ENCODE data around the gene FASN. TPM values are rescaled to one million over a fixed set of nuclear protein-coding genes. Genes with fewer than 3 reads are reported as not detected.

The FASN gene
- total RNA-seq, 2 donors from 2014 or later = 87.3 to 126 TPM

- no peaks in the 10 kb centered on the region for H3K9me3 ChIP-seq (ENCODE audit: control insufficient read depth, low read length, poor library complexity, severe bottlenecking)
- ATAC-seq (peak; percentile 90), DNase-seq (peak; percentile 68 to 85 (median 73))
- peak overlapping the region; percentile 83 for H3K4me3 Mint-ChIP-seq
- peak overlapping the region; percentile 96 for H3K27ac Mint-ChIP-seq
- H3K4me1 Mint-ChIP-seq = peaks cover 45% of the 10 kb centered on the region
- no peaks in the 10 kb centered on the region for H3K27me3 Mint-ChIP-seq
- no peaks in the 10 kb centered on the region for H3K36me3 Mint-ChIP-seq (ENCODE audit: low read depth)
These were observed 28.7 kb upstream of the FASN start for GRCh38 chr17:82126556-82127314.

GRCh38 chr17:82124101-82124500 lies 26.1 kb upstream of the FASN start:
- H3K27me3 Mint-ChIP-seq = no peaks in the 10 kb centered on the region
- peaks cover 47% of the 10 kb centered on the region for H3K4me1 Mint-ChIP-seq
- ATAC-seq = no peak
- no peak overlapping the region for H3K4me3 Mint-ChIP-seq
- peak overlapping the region; percentile 96 for H3K27ac Mint-ChIP-seq
- no peaks in the 10 kb centered on the region for H3K36me3 Mint-ChIP-seq (ENCODE audit: low read depth)
- no peaks in the 10 kb centered on the region for H3K9me3 ChIP-seq (ENCODE audit: control insufficient read depth, low read length, poor library complexity, severe bottlenecking)
- no peak for DNase-seq

GRCh38 chr17:82121660-82122629 lies 23.9 kb upstream of the FASN start:
- no peaks in the 10 kb centered on the region for H3K9me3 ChIP-seq (ENCODE audit: control insufficient read depth, low read length, poor library complexity, severe bottlenecking)
- Mint-ChIP-seq H3K27ac (no peak overlapping the region), H3K4me3 (no peak overlapping the region), H3K4me1 (peaks cover 37% of the 10 kb centered on the region), H3K36me3 (ENCODE audit: low read depth) (no peaks in the 10 kb centered on the region), H3K27me3 (no peaks in the 10 kb centered on the region)
- ATAC-seq (no peak), DNase-seq (no peak)

- Mint-ChIP-seq H3K4me3 (no peak overlapping the region), H3K4me1 (peaks cover 30% of the 10 kb centered on the region), H3K27me3 (no peaks in the 10 kb centered on the region), H3K27ac (no peak overlapping the region), H3K36me3 (ENCODE audit: low read depth) (no peaks in the 10 kb centered on the region)
- DNase-seq (no peak), ATAC-seq (no peak)
- H3K9me3 ChIP-seq (ENCODE audit: control insufficient read depth, low read length, poor library complexity, severe bottlenecking) = no peaks in the 10 kb centered on the region
These were observed 23.2 kb upstream of the FASN start for GRCh38 chr17:82121246-82121645.

GRCh38 chr17:82120148-82120547 lies 22.1 kb upstream of the FASN start:
- no peaks in the 10 kb centered on the region for H3K27me3 Mint-ChIP-seq
- H3K4me1 Mint-ChIP-seq = peaks cover 22% of the 10 kb centered on the region
- ATAC-seq (peak; percentile 39), DNase-seq (no peak)
- no peak overlapping the region for H3K4me3 Mint-ChIP-seq
- no peaks in the 10 kb centered on the region for H3K36me3 Mint-ChIP-seq (ENCODE audit: low read depth)
- H3K9me3 ChIP-seq (ENCODE audit: control insufficient read depth, low read length, poor library complexity, severe bottlenecking) = no peaks in the 10 kb centered on the region
- no peak overlapping the region for H3K27ac Mint-ChIP-seq

GRCh38 chr17:82118815-82119380 lies 20.9 kb upstream of the FASN start:
- no peak overlapping the region for H3K4me3 Mint-ChIP-seq
- no peak overlapping the region for H3K27ac Mint-ChIP-seq
- H3K4me1 Mint-ChIP-seq = peaks cover 14% of the 10 kb centered on the region

GRCh38 chr17:82118168-82118814 lies 20.3 kb upstream of the FASN start:
- Mint-ChIP-seq H3K27ac (no peak overlapping the region), H3K27me3 (no peaks in the 10 kb centered on the region)

More at GRCh38 chr17:82118815-82119380, 20.9 kb upstream of the FASN start:
- no peaks in the 10 kb centered on the region for H3K36me3 Mint-ChIP-seq (ENCODE audit: low read depth)
- DNase-seq (no peak), ATAC-seq (no peak)
- H3K27me3 Mint-ChIP-seq = no peaks in the 10 kb centered on the region
- no peaks in the 10 kb centered on the region for H3K9me3 ChIP-seq (ENCODE audit: control insufficient read depth, low read length, poor library complexity, severe bottlenecking)

GRCh38 chr17:82117139-82118090 lies 19.4 kb upstream of the FASN start:
- H3K27me3 Mint-ChIP-seq = no peaks in the 10 kb centered on the region
- ATAC-seq (no peak), DNase-seq (no peak)
- peaks cover 8% of the 10 kb centered on the region for H3K4me1 Mint-ChIP-seq
- H3K36me3 Mint-ChIP-seq (ENCODE audit: low read depth) = no peaks in the 10 kb centered on the region
- no peak overlapping the region for H3K4me3 Mint-ChIP-seq
- H3K9me3 ChIP-seq (ENCODE audit: control insufficient read depth, low read length, poor library complexity, severe bottlenecking) = no peaks in the 10 kb centered on the region
- no peak overlapping the region for H3K27ac Mint-ChIP-seq

More at GRCh38 chr17:82118168-82118814, 20.3 kb upstream of the FASN start:
- no peak for DNase-seq
- H3K9me3 ChIP-seq (ENCODE audit: control insufficient read depth, low read length, poor library complexity, severe bottlenecking) = no peaks in the 10 kb centered on the region
- H3K36me3 Mint-ChIP-seq (ENCODE audit: low read depth) = no peaks in the 10 kb centered on the region
- no peak for ATAC-seq
- no peak overlapping the region for H3K4me3 Mint-ChIP-seq
- H3K4me1 Mint-ChIP-seq = peaks cover 13% of the 10 kb centered on the region

- no peak overlapping the region for H3K4me3 Mint-ChIP-seq
- no peaks in the 10 kb centered on the region for H3K36me3 Mint-ChIP-seq (ENCODE audit: low read depth)
- DNase-seq (no peak), ATAC-seq (no peak)
- H3K27ac Mint-ChIP-seq = no peak overlapping the region
- no peaks in the 10 kb centered on the region for H3K9me3 ChIP-seq (ENCODE audit: control insufficient read depth, low read length, poor library complexity, severe bottlenecking)
- H3K4me1 Mint-ChIP-seq = peaks cover 5% of the 10 kb centered on the region
- H3K27me3 Mint-ChIP-seq = no peaks in the 10 kb centered on the region
These were observed 18.2 kb upstream of the FASN start for GRCh38 chr17:82116246-82116645.

GRCh38 chr17:82114872-82115271 lies 16.8 kb upstream of the FASN start:
- H3K9me3 ChIP-seq (ENCODE audit: control insufficient read depth, low read length, poor library complexity, severe bottlenecking) = no peaks in the 10 kb centered on the region
- Mint-ChIP-seq H3K27me3 (no peaks in the 10 kb centered on the region), H3K4me3 (no peak overlapping the region), H3K27ac (no peak overlapping the region), H3K36me3 (ENCODE audit: low read depth) (no peaks in the 10 kb centered on the region), H3K4me1 (peaks cover 5% of the 10 kb centered on the region)
- ATAC-seq = no peak
- DNase-seq = no peak

- Mint-ChIP-seq H3K27me3 (no peaks in the 10 kb centered on the region), H3K27ac (no peak overlapping the region), H3K4me1 (peaks cover 4% of the 10 kb centered on the region), H3K4me3 (no peak overlapping the region), H3K36me3 (ENCODE audit: low read depth) (no peaks in the 10 kb centered on the region)
- ATAC-seq = no peak
- no peak for DNase-seq
- H3K9me3 ChIP-seq (ENCODE audit: control insufficient read depth, low read length, poor library complexity, severe bottlenecking) = no peaks in the 10 kb centered on the region
These were observed 16.4 kb upstream of the FASN start for GRCh38 chr17:82114447-82114846.

- Mint-ChIP-seq H3K27ac (peak overlapping the region; percentile 32), H3K27me3 (no peaks in the 10 kb centered on the region), H3K36me3 (ENCODE audit: low read depth) (no peaks in the 10 kb centered on the region), H3K4me1 (peaks cover 6% of the 10 kb centered on the region), H3K4me3 (no peak overlapping the region)
- no peak for ATAC-seq
- no peaks in the 10 kb centered on the region for H3K9me3 ChIP-seq (ENCODE audit: control insufficient read depth, low read length, poor library complexity, severe bottlenecking)
- DNase-seq = no peak
These were observed 15.9 kb upstream of the FASN start for GRCh38 chr17:82113941-82114340.
